22Rv1 (cell line): ENCODE results near the gene ACSM2B.
"Not testable (repeated sequence)": the region's sequence is repeated elsewhere in the genome, so short reads cannot be mapped to it uniquely, and the experiment has no call there.

Experiments
- H3K27ac ChIP-seq: fragments of 450-650 bp; 2 replicates; pipeline ENCODE4 v1.5.1; 2017
- CTCF ChIP-seq: fragments of 450-650 bp; IDR thresholded peaks from 2 replicates; pipeline ENCODE4 v1.5.1; 2017; ENCODE audit warnings: mild to moderate bottlenecking
- ZFX ChIP-seq: fragments of 450-650 bp; IDR thresholded peaks from 2 replicates; pipeline ENCODE4 v1.6.1; 2017; ENCODE audit warnings: antibody characterized with exemption, borderline replicate concordance

Gene ACSM2B

DNA sequence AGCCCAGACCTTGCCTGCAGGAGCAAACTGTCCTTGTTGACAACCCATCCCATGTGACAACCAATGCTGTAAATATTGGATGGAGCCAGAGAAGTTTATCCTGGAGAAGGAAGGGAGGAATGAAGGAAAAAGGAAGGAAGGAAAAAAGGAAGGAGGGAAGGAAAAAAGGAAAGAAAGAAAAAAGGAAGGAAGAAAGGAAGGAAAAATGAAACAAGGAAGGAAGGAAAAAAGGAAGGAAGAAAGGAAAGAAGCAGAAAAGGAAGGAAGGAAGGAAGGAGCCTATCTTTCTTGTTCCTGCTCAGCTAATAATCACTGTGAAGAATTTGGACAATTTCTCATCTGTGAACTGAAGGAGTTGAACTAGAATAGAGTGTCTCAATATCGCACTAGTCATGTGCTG, 56.1 kb downstream of the ACSM2B start:
- H3K27ac ChIP-seq, result no peak overlapping the region
- TF ChIP-seq ZFX, result no peak
- TF ChIP-seq CTCF, result no peak

GRCh38 chr16:20519231-20519630, 56.9 kb downstream of the ACSM2B start:
- TF ChIP-seq CTCF (no peak), ZFX (no peak)
- H3K27ac ChIP-seq, result no peak overlapping the region

GRCh38 chr16:20517149-20517548, 59.0 kb downstream of the ACSM2B start:
- no peak for TF ChIP-seq ZFX
- TF ChIP-seq CTCF, result no peak
- no peak overlapping the region for H3K27ac ChIP-seq

- H3K27ac ChIP-seq, result no peak overlapping the region
- no peak for TF ChIP-seq CTCF
- TF ChIP-seq ZFX, result no peak
Measured at GRCh38 chr16:20515688-20516090, 60.5 kb downstream of the ACSM2B start.

DNA sequence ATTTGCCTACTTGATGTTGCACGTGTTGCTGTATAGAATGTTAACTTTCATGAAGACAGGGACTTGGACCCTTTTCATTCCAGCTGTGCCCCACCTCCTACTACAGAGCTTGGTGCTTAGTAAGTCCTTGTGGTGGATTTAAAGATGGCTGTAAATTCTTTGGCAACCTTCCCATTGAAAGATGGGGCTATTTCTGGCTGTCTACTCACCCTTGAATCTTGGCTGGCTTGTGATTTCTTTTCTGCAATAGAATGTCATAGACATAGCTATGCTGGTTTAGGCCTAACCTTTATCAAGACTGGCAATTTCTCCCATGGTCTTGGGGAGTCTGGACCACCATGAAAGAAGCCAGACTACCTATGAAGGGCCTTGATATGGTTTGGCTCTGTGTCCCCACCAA, 65.8 kb downstream of the ACSM2B start:
- no peak overlapping the region for H3K27ac ChIP-seq
- no peak for TF ChIP-seq CTCF
- TF ChIP-seq ZFX, result no peak

DNA sequence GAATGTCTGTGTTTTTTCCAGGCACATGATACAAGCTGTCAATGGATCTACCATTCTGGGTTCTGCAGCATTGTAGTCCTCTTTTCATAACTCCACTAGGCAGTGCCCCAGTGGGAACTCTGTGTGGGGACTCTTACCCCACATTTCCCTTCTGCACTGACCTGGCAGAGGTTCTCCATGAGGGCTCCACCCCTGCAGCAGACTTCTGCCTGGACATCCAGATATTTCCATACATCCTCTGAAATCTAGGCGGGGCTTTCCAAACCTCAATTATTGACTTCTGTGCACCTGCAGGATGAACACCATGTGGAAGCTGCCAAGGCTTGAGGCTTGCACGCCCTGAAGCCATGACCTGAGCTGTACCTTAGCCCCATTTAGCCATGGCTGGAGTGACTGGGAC, 68.9 kb downstream of the ACSM2B start:
- no peak for TF ChIP-seq ZFX
- no peak for TF ChIP-seq CTCF
- H3K27ac ChIP-seq, result no peak overlapping the region

GRCh38 chr16:20504418-20504817, 71.7 kb downstream of the ACSM2B start:
- TF ChIP-seq CTCF (no peak), ZFX (no peak)
- no peak overlapping the region for H3K27ac ChIP-seq

DNA sequence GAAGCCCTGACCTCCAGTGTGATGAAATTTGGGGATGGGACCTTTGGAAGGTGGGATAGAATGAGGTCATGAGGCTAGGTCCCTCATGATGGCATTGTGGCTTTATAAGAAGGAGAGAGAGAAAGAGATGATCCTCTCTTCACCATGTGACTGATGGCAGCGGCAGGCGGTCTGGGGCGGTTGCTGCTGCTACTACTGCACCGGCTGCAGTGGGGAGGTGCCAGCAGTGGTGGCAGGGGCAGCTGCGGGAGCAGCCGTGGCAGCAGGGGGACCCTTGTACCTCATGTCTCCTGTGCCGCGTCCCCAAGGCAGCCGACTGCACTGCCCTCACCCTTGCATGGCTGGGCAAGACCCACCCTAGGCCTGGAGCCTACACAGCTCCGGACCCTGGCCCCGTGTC, 84.7 kb downstream of the ACSM2B start:
- H3K27ac ChIP-seq, result not testable (repeated sequence)

- not testable (repeated sequence) for H3K27ac ChIP-seq
Measured at GRCh38 chr16:20490994-20491393, 85.2 kb downstream of the ACSM2B start.
